ENCODE measurements around the gene TIMM17A. TPM values are rescaled to one million over a fixed set of nuclear protein-coding genes. Genes with fewer than 3 reads are reported as not detected.

TIMM17A gene
- total RNA-seq, 4 donors from 2014 or later: 18.8 to 24.8 (median 21.3) TPM

Other genes starting within 250 kb of the TIMM17A start
- 10 to 100 TPM; 12.9 to 25.6 (median 19.8) TPM for gene IPO9, start 126.3 kb upstream of the TIMM17A start, total RNA-seq
- gene SHISA4, start 66.6 kb upstream of the TIMM17A start, total RNA-seq: 10 to 100 TPM in 1 of 4 donors, 1 to 10 TPM in 3; 5.3 to 19.4 (median 6.7) TPM
- gene LMOD1, start 9.0 kb upstream of the TIMM17A start, total RNA-seq: 10 to 100 TPM; 13.0 to 29.9 (median 18.1) TPM
- gene RNPEP, start 27.1 kb downstream of the TIMM17A start, total RNA-seq: 100 to 1,000 TPM in 1 of 4 donors, 10 to 100 TPM in 3; 53.3 to 107 (median 74.1) TPM
- 10 to 100 TPM; 10.8 to 39.9 (median 26.7) TPM for gene ELF3, start 55.1 kb downstream of the TIMM17A start, total RNA-seq
- gene GPR37L1, start 167.4 kb downstream of the TIMM17A start, total RNA-seq: not detected
- 10 to 100 TPM; 41.1 to 46.3 (median 43.0) TPM for gene ARL8A, start 189.2 kb downstream of the TIMM17A start, total RNA-seq
- 1 to 10 TPM in 1 of 4 donors, under 1 TPM in 2, not detected in 1; 0.42 to 2.7 (median 0.60) TPM for gene PTPN7, start 205.1 kb downstream of the TIMM17A start, total RNA-seq
- 1 to 10 TPM; 1.6 to 4.9 (median 4.1) TPM for gene LGR6, start 238.3 kb downstream of the TIMM17A start, total RNA-seq

Data from suprapubic skin (tissue), 4 donors.